Activated T-cell treated with anti-CD3 and anti-CD28 coated beads, Interleukin-2, amount 50 U/mL, for 1 hour (primary cell): ENCODE results near the gene MYMK.

ENCODE experiments used
- DNase-seq: peaks from one replicate; pipeline ENCODE4 v3.0.0-alpha.2; 2020

Gene MYMK

DNA sequence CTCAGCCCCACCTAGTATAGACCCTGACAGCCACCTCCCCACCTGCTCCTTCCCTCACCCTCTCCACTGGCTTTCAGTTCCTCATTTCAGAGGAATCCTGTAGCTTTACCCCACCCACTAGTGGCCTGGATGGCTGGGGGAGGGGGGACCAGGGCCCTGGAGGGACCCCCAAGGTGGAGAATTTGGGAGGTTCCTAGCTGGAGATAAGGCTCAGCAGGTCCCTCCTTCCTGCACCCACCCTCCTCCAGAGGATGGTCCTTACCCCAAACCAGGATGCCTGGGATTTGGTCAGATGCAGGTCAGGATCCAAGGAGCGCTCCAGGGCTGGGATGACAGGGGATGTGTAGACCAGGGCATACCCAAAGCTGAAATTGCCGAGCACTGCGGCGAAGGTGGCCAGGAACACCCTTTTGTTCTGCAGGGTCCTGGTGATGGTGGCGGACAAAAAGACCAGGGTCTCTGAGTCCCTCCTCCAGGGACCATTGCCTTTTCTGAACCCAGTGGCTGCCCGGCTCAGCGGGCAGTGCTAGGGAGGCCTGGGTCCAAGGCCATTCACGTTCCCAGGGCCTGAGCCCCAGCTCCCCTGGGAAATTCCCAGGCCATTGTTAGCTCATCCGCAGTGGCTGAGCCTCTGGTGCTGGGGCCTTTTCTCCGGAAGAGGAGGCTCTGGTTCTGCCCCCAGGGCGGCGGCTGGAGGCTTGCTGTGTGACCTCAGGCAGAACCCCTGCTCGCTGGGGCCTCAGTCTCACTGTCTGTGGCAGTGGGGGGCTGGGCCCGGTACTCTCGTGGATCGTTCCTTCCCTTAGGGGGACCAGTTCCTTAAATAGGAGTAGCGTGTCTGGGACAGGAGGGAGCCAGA lies 46.5 kb downstream of the MYMK start:
- no peak for DNase-seq

DNA sequence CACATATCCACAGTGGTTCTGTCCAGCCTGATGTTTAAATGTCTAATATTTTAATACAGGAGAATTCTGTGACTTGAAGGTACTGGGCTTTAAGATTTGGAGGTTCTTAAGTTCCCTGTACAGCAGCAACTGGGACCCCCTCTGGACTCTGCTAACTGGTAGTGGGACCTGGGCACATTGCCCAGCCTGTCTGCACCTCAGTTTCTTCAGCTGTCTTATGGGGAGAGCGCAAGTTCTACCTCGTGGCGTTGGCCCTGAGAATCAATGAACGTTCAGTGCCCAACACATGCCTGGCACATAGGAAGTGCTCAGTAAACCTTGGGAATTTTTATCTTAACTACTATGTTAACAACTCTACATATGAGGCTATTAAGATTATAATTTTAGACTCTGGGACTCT lies 47.3 kb downstream of the MYMK start:
- DNase-seq: no peak

DNA sequence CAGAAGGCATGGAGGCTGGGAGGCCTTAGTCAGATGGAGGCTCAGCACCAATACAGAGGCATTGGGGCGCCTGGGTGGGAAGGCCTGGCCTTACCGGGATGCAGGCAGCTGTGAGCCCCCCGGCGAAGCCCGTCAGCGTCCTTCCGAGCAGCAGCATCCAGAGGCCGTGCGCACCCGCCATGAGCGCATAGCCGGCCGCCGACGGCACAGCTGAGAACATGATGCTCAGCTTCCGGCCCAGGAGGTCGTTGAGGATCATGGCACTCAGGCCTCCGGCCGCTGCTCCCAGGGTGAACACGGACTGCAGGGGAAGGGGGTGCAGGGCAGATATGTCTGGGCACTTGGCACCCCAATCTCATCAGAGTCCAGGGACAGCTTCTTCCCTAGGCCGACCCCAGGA lies 47.8 kb downstream of the MYMK start:
- no peak for DNase-seq

DNA sequence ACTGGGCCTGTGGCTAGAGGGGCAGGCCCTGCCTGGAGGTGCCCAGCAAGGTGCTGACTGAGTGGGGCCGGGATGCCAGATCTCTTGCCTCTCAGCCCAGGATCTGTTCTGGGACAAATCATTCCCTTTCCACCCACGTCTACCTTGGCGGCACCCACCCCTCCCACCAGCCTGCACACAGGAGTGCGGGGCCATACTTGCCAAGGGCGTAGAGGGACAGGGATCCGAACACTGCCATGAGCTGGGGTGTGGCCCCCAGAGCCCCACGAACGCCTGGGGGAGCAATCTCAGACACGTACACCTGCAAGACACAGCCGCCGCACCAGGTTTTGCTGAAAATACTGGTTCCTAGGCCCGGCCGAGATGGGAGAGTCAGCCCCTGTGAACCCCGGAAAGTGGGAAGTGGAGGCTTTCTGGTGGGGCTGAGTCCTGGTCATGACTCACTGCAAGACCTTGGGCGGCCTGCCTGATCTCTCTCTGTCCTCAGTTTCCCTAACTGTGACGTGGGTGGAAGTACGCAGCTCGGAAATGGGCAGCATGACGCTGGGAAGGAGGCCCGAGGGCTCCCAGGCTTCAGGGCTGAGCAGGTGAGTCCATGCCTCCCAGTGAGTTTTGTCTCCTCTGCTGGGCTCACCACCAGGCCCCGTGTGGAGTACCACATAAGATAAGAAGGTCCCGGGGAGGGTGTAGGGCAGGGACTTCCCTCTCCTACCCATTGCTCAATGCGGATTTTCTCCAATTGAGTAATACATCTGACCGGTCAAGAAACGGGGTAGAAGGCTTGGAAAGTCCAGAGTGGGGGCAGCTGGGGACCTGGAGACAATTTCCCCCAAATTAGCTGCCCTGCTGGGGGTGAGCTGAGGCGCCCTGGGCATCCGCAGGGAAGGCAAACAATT lies 48.5 kb downstream of the MYMK start:
- DNase-seq: no peak

DNA sequence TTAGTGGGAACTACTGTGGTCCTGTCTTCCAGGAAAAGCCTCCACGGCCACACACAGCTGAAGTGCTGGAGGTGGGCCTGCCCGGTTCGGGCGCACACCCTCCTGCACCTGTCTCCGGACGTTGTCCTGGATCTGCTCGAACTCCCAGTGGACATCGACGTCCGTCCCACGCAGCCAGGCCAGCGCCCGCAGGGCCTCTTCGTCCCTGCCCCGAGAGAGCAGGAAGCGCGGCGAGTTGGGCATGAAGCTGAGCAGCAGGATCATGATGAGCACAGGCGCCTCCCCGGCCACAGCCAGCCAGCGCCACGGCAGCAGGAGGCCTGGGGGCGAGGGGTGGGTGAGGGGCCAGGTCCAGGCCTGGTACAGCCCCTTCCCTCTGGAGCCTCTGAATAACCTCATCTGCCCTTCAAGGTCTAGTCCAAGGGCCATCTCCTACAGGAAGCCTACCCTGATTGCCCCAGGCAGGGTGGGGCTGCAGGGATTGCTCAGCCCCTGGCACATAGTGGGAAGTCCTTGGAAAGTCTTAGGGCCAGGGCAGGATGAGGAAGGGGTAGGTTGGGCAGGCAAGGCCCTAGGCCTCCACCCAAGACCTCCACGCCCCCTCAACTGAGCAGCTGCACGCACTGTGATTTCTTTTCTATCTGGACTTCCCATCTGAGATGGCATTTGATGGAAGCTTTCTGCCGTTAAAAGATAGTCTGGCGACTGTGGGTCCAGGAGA lies 49.3 kb downstream of the MYMK start:
- DNase-seq: no peak

DNA sequence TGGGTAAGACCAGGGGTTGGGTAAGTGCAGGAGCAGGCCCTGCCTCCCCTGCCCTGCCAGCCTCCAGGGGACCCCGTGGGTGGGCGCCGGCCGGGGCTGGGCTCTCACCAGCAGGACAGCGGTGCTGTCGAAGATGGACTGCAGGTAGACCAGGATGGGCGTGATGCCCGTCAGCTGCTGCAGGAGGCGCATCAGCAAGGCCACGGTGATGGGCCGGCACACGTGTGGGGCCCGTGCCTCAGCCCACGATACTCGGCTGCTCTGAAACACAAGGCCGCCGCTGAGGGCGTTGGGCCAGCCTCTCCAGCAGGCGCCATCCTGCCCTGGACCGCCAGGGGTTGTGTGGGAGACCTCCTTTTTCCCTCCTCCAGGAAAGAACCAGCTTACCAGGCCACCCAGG lies 49.9 kb downstream of the MYMK start:
- DNase-seq: no peak

DNA sequence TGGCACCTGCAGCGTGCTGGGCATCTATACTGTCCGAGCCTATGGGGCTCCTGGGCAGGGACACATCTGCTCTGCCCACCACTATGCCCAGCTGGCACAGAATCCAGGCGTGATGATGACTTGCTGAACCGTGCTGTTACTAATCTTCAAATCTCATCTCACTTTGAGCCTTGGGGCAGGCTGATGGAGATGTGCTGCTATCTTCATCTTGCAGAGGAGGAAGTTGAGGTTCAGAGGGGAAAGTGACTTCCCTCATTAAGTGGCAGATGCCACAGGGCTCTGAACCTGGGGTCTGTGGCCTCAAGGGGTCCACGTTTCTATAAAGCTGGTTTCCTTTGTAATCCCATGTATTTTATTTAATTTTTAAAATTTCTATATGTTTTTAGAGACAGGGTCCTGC lies 50.5 kb downstream of the MYMK start:
- DNase-seq: no peak

DNA sequence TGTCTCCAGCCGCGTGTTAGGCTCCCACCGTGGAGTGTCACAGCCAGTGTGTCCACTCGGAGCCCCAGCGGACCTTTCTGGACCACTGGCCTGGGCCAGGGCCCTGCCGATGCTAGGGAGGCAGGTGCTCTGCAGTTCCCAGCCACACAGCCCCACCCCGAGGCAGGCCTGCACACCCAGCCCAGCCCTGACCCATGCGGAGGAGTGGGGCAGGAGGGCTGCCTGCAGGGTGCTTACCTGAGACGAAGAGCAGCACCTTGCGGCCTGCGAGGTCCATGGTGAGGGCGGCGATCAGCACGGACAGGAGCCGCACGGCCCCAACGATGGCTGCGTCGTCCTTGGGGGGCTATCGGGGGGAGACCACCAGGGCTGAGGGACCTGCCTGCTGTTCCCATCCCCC lies 51.0 kb downstream of the MYMK start:
- DNase-seq: no peak

DNA sequence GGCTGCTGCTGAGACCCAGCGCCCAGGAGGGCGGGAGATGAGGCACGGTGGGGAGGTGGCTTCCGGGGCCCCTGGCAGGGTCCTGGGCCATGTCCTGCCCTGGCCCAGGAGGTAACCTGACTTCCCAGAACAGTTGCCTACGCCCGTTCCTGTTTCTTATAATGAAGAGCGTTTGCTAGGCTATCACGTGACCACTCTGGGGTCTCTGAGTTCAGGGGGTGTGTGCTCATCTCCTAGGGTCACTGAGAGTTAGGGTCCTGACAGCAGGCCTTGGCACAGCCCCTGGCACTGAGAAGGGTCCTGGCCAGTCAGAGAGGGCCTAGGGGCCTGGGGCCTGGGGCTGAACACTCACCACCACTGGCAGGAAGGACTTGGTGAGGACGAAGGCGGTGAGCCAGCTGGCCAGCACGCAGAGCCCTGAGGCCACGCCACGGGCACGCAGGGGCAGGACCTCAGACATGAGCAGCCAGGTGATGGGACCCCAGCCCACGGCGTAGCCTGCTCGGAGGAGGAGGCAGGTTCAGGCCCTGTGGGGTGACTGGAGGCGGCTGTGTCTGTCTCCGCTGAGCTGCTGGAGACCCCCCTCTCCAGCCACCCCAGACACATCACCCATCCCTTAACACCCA lies 51.9 kb downstream of the MYMK start:
- DNase-seq: no peak

DNA sequence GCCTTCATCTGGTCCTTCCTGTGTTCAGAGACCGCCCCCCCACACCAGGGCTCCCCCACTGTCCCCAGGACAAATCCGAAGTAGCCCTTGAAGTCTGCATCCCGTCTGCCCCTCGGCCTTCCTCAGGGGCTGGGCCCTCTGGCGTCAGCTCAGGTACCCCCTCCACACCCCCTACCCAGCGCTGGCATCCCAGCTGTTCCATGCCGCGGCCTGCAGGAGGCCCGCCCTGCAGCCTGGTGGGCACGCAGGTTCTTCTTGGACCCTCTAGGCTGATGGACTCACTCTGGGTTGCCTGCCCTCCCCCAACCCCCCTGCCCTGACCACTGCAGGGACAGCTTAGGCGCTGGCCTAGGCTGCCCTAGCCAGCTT lies 52.5 kb downstream of the MYMK start:
- no peak for DNase-seq

DNA sequence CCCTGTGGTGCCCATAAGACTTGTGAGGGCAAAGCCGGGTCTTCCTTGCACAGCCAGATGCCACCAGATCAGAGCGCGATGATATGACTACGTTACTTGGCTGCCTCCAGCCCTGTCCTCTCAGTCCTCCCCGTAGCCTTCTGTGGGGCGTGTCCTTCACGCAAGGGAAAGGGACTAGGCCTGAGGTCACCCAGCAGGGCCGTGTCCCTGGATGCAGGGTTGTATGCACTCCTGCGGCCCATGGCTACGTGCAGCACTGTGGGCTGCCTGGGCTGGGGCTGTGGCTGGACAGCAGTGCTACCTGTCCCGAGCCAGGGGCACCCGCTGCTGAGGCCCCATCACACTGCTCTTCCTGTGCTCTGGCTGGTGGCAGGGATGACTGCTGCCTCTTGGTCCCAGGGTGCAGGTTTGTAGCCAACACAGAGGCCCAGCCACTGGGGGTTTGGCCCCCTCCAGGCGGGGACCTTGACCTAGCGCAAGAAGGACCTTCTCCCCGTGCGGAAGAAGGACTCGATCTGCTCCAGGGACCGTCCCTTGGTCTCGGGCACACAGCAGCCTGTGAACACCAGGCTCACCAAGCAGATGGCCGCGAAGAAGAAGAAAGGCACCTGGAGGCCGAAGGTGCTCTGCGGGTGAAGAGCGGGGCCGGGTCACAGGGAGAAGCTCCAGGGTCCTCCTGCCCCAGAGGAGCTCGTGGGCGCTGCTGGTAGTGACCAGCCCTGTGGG lies 53.0 kb downstream of the MYMK start:
- no peak for DNase-seq

DNA sequence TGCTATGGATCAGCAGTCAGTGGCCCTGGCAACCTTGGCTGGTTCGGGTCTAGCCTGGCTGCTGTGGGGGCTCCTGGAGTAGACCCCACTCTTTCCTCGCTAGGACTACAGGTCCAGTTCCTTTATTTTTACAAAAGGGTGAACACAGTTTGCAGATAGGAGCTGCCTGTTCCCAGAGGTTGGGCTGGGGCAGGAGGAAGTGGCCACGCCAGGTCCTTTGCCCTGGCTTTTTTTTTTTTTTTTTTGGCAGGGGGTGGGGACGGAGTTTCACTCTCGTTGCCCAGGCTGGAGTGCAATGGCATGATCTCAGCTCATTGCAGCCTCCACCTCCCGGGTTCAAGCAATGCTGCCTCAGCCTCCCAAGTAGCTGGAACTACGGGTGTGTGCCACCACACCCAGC lies 53.8 kb downstream of the MYMK start:
- no peak for DNase-seq

DNA sequence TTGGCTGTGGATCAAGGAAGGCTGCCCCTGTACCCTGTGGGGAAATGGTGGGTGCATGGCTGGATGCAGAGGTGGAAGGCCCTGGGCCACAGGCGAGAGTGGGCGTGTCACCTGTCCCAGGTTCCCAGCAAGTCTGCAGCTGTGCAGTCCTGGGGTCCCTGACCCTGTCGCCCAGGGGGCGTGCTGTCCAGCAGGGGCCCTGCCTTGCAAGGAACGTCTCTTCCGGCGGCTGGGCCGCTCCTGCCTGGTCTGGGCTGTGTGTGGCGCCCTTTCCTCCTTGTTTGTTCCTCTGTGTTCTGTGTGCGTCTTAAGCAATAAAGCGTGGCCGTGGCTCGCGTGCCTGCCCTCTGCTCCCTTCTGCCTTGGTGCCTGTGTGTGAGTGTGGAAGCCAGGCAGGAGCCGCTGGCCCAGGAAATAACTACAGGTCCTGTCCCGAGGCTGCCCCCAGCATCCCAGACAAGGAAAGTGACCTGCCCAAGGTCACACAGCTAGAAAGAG lies 54.3 kb downstream of the MYMK start:
- DNase-seq: no peak

DNA sequence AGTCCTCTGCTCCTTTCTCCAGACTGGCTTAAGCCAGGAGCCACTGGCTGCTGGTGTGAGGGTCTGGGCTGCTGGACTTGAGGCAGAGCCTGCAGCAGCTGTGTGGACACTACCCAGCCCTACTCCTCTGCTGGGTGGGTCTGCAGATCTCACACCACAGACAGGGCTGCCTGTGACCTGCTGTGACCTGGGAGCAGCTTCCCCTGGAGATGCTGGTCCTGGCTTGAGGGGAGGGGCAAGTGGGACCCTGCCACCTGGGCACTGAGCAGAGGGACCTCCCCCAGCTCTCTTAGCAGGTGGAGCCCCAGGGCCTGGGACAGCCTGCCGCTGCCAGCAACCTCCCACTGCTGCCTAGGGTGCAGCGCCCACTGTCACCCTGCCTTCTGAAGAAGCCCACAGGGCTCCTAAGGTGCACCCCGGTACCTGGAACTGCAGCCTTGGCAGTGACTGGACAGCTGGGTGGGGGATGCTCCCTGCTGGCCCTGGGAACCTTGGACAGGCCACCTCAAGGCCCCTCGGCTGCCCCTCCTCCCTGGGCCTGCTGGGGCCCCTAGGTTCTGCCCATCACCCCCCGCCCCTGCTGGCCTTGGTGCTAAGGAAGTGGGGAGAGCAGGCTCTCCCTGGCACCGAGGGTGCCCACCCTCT lies 55.9 kb downstream of the MYMK start:
- no peak for DNase-seq

DNA sequence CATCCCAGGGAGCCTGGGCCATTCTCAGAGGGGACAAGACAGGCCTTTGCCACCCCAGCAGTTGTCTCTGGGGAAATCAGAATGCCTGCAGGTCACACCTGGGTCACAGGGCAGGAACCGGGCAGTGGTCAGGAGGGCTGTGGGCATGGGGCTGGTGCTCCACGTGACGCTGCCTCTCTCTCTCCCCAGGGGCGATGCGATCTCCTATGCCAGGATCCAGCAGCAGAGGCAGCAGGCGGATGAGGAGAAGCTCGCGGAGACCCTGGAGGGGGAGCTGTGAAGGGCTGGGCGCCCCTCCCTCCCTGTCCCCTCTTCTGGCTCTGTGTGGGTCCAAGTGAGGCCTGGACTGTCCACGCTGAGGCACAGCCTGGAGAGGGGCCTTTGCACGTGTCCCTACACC lies 56.4 kb downstream of the MYMK start:
- no peak for DNase-seq

DNA sequence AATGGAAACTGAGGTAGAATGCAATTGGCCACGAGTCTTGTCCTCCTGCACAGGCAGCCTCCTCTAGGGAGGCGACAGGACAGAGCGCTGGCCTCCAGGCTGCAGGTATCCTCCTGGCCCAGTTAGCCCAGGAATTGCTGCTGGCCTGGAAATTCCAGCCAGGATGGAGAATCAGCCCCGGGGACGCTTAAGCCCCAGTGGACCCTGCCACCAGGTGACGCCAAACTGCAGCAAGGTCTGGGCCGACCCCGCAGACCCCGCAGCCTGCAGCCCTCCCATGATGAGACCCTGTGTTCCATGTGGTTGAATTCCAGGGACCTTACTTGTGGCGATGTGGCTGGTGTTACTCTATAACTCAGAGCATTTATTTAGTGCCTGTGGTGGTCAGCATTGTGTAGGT lies 57.7 kb downstream of the MYMK start:
- no peak for DNase-seq

DNA sequence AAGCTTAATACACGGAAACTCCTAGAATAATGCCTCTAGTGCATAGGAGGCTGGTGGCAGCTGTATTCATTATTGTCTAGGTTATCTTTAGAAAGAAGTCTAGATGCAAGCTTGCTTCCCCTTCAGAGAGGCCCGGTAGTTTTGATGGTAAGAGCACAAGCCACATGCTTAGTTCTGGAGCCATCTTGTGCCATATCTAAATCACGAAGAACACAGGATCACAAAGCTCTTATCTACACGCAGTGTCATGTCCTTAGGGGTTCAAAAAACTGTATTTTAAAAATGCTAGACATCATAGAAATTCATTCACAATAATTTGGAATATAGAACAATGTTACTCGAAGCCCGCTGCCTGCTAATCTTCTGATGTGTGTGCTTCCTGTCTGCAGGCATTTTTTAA lies 58.8 kb downstream of the MYMK start:
- DNase-seq: no peak

DNA sequence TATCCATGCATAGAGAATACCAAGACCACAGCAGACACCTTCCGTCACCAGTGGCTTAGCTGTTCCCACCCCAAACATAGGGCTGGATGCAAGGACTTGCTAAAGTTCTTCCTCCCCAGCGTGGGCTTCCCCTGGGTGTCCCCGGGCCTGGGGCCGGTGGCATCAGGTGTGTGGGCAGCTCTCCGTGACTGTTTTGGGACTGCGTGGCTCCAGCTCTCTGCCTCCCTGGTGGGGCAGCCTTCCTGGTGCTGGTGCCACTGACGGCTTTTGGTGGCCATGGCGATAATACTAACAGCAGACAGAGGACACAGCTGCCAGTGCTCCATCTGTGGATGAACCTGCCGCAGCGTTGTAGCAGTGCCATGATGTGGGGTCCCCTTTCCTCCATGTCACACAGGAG lies 60.1 kb downstream of the MYMK start:
- no peak for DNase-seq
